NCI-H187 (cell line): Measurements from ENCODE around the gene ENTPD8.
"Not testable (repeated sequence)": the region's sequence is repeated elsewhere in the genome, so short reads cannot be mapped to it uniquely, and the experiment has no call there.

Experiments
- DNase-seq, 2 experiments: peaks; one replicate each; lab custom pipeline; 2025; lab: John Stamatoyannopoulos, UW

ENTPD8 gene

DNA sequence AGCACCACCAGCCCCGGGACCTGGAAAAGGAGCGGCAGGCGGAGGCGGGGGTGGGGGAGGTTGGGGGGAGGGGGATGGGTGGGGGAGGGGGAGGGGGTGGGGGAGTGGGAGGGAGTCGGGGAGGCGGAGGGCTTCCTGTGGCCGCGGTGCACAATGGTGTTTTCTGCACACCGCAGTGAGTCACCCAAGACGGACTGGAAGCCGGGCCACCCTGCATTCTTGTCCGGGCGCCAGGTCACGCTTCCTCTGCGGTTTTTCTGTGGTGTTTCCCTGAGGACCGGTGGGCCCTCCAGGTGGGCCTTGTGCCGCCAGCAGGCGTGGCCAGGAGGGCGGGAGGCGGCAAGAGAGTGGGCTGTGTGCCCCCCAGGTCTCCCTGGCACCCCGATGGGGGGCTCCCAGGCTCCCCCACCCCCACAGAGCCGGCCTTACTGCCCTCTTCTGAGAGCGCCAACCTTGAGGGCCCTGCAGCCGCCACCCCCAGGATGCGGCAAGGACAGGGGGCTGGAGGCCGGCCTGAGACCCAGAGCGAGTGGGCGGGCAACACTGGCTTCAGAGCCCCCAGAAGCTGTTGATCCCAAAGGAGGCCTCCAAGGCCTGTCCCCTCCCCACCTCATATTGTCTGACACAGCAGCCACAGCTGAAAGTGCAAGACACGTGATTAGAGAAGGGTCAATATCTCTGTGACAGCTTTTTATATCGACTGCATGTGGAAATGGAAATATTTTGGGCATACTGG, 29.3 kb downstream of the ENTPD8 start:
- DNase-seq: no peak

DNA sequence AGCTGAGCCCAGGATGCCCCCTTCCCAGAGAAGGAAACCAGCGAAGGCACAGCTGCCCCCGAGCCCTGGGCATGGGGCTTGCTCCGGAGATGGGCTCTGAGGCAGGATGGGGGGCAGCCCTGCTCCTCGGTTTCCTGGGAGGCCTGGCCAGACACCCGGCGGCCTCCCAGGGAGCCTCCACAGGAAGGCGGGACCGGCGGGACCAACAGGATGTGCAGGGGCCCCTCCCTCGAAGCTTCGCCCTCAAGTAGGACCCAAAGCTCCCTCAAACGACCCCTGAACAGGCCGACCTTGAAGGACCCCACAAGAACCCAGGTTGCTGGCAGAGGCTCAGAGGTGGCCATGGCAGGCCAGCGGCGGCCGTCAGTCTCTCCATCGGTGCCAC, 29.9 kb downstream of the ENTPD8 start:
- no peak for DNase-seq

GRCh38 chr9:137410891-137411249, 30.3 kb downstream of the ENTPD8 start:
- no peak for DNase-seq

GRCh38 chr9:137410236-137410890, 30.8 kb downstream of the ENTPD8 start:
- not testable (repeated sequence) for DNase-seq

DNA sequence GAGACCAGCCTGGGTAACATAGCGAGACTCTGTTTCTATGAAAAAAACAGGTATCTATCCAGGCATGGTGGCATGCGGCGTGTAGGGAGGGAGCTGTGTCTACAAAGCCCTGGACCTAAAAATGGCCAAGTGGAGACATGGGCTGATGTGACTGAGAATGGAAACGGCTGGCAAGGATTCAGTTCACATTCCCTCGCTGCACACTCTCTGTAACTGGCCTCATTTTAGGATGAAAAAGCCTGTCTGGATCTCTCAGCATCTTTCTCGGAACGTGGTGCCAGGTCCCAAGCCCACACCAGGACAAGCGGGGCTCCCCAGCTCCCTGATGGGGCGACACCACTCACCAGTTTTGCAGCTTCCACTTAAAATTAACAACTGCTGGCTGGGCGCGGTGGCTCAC, 31.6 kb downstream of the ENTPD8 start:
- DNase-seq: no peak

DNA sequence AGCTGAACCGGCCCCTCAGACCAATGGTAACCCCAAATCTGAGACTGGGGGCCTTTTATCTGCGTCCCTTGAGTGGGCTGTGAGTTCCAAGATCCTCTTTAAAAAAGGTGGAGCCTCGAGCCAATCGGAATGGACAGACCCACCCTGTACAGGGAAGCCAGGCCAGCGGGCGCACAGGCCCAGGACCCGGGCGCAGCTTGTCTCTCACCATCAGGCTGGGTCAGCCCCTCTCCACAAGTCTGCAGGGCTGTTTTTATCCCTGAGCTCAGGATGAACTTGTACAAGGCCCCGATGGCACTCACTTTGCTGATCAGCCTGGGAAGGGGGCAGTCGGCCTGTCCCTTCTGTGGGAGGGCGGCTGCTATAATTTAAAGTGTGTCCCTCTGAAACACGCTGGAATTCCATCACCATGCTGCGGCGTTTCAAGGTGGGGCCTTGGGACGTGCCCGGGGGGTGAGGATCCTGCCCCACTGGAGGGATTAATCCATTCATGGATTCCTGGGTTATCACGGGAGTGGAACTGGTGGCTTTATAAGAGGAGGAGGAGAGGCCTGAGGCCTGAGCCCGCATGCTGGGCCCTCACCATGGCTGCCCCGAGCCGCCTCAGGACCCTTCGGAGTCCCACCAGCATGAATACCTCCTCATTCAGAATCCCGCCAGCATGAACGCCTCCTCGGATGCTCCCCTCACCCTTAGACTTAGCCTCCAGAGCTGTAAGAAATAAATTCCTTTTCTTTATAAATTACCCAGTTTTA, 32.3 kb downstream of the ENTPD8 start:
- DNase-seq: no peak

- no peak for DNase-seq
Measured at GRCh38 chr9:137407590-137408300, 33.4 kb downstream of the ENTPD8 start.

GRCh38 chr9:137406876-137407589, 34.1 kb downstream of the ENTPD8 start:
- DNase-seq: no peak

- no peak for DNase-seq
Measured at GRCh38 chr9:137406085-137406760, 34.9 kb downstream of the ENTPD8 start.

DNA sequence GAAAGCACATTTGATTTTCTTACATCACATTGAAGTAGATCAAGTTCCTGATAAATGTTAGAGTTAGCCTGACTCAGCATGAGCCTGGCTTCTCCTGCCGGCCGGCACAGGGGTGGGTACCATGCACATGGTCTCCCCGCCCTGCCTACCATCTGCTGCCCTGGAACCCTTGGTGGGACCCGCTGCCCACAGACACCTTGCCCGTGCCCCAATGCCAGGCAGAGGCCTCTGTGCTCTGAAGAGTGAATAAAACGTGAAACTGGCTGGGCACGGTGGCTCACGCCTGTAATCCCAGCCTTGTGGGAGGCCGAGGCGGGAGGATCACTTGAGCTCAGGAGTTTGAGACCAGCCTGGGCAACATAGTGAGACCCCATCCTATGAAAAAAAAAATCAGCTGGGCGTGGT, 35.5 kb downstream of the ENTPD8 start:
- no peak for DNase-seq

- no peak for DNase-seq
Measured at GRCh38 chr9:137404961-137405567, 36.1 kb downstream of the ENTPD8 start.

- DNase-seq: no peak
Measured at GRCh38 chr9:137403269-137403668, 37.9 kb downstream of the ENTPD8 start.

- DNase-seq: no peak
Measured at GRCh38 chr9:137402746-137403145, 38.4 kb downstream of the ENTPD8 start.

- DNase-seq: no peak
Measured at GRCh38 chr9:137398561-137399468, 42.3 kb downstream of the ENTPD8 start.

DNA sequence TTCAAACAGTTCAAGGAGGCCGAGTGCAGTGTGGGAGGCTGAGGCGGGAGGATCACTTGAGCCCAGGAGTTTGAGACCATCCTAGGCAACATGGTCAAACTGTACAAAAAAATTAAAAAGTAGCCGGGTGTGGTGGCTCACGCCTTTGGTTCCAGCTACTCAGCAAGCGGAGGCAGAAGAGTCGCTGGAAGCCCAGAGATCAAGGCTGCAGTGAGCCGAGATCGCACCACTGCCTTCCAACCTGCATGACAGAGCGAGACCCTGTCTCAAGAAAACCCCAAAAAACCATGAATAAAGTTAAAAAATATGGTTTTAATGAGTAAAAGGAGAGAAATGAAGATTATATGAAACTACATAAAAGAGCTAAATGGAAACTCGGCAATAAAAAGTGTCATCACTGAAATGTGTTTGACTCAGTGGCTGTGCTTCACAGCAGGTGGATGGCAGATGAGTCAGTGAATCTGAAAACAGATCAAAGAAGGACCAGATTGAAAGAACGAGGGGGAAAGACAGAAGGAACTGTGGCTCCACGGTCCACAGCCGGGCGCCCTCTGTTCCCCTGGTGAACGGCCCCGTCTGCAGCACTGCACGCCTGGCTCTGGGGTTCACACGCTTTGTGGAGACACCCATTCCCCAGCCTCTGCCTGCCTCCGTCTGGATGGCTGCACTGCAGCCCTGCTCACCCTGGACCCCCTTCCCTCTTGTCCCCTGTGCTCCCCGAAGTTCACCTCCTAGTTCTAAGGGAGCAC, 43.3 kb downstream of the ENTPD8 start:
- no peak for DNase-seq

GRCh38 chr9:137396634-137397367, 44.4 kb downstream of the ENTPD8 start:
- DNase-seq: no peak

DNA sequence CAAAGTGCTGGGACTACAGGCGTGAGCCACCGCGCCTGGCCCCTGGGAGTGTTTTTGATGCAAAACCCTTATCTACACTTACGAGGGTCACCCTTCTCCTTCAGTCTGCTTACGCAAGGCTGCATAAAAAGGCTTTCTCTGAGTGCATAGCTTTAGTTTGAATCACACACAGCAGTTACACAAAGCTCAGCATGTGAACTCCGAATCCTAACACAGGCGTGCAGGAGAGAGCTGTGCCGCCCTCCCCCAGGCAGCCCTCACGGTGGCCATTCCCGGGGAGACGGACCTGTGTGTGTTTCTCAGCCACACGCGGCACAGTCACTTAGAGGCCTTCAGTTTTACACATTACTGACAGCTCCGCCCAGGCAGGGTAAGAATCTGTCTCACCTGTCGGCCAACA, 44.9 kb downstream of the ENTPD8 start:
- no peak for DNase-seq

DNA sequence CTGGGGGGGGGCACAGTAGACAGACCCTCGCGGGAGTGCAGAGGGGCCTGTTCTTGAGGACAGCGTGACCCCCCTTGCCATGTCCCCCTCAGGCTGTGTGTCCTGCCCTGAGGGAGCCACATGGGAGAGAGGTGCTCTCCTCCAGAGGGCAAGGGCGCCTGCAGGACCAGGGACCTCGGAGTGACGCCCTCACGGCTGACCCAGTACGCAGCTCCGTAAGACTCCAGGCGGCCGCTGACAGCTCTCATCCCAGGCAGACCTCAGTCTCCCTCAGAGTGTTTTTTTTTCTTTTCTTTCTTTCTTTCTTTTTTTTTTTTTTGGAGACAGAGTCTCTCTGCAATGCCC, 45.5 kb downstream of the ENTPD8 start:
- no peak for DNase-seq
